NCI-H1417 (cell line): Measurements from ENCODE around the gene CAPN7.
A peak's percentile ranks its signal among the peaks of the same experiment; 100 is the strongest.

ENCODE experiments used
- DNase-seq, 3 experiments: peaks; one replicate each; lab custom pipeline; 2025; lab: John Stamatoyannopoulos, UW

The CAPN7 gene

DNA sequence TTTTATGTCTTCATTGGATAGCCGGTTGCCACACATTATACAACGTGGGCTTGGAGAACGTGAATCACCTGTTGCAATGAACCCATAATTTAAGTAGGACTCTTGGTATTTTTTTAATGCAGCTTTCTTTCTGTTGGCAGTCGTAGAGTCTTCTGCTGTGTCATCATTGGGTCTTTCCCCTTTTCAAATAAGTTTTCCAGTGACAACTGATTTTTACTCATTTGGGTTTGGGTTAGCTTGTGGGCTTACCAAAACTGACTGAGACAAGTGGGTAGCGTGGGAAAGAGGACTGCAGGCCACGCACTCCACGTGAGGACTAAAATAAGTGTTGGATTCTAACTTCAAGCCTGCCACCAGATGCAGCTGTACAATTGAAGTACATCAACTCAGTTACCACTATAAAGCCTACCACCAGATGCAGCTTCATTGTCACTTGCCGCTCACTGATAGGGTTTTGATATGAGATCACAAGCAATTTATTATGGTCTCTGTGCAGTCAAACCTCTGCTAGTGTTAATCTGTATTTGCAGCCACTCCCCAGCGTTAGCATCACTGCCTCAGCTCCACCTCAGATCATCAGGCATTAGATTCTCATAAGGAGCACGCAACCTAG, 6.4 kb upstream of the CAPN7 start:
- no peak for DNase-seq

DNA sequence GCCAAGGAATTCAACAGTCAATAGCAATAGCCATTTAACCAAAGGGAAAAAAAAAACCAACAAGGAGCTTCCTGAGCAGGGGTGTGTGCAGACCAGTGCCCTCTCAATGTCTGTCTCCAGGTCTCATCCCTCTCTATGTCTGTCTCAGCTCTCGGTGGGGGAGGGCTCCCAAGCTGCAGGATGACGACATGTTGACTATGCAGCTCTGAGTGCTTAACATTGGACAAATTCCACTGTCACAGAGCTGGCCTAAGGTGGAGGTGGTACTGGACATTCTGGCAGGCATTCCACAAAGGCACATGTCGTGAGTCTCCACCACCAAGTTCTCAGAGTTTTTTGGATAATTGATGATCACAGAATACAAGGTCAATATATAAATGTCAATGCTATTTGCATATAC, 2.0 kb upstream of the CAPN7 start:
- no peak for DNase-seq

DNA sequence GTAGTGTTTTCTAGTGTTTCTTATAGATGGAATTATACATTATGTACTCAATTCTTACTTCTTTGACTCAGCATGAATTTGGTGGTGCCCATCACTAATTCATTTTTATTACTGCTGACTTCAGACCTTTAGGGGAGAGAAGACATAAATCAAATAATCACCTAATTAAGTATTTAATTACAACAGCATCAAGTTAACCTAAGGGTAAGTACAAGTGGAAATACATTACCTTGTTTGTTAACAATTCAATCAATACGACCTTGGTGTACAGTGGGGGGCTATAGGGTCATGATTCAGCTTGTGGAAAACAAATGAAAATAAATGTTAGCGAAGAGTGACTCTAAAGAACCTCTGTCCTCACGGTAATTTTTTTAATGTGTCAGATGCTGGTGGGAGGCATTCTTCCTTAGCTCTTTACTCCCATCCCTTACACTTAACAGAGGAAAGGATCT, 538 bp upstream of the CAPN7 start:
- no peak for DNase-seq

DNA sequence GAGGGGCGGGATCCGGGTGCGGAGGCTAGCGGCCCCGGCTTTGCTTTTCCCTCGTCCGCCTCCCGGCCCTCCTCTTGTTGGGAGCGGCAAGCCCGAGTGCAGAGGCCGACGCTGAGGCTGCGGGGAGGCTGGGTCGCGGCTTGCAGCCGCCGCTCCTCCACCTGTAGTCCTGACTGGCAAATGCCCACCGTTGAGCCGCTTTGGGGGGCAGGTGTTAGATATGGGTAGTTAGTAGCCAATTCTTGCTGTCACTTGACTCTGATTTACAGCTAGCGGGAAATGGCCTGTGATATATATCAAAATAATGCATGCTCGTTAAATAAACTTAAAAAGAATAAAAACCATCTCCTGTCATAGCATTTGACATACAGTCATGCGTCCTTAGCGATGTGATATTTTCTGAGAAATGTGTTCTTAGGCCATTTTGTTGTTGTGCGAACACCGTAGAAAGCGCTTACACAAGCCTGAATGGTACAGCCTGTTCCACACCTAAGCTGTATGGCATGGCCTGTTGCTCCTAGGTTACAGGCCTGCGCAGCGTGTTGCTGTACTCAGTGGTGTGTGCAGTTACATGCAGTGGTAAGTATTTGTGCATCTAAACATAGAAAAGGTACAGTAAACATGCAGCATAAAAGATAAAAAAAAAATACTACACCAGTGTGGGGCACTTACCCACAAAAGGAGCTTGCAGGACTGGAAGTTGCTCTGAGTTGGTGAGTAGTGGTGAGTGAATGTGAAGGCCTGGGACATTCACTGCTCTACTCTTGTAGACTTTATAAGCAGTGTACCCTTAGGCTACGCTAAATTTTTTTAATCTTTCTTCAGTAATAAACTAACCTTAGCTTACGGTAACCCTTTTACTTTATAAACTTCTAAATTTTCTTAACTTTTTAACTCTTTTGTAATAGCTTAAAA, 873 bp downstream of the CAPN7 start:
- no peak for DNase-seq

DNA sequence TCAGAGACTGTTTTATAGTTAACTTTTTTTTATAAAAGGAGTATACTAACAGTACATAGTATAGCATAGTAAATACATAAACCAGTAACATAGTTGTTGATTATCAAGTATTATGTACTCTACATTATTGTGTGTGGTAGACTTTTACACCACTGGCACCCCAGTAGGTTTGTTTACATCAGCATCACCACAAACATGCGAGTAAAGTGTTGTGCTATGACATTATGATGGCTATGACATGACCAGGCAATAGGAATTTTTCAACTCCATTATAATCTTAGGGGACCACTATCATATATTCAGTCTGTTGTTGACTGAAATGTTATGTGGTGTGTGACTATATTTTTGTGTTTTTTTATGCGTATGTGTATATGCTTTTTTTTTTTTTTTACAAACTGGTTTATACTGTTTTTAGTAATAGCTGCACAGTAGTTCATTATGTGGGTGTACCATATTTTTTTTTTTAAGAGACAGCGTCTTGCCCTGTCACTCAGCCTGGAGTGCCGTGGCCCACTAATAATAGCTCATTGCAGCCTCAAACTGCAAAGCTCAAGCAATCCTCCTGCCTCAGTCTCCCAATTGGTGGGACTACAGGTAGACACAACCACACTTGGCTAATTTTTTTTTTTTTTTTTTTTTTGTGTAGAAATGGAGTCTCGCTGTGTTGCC, 1.9 kb downstream of the CAPN7 start:
- DNase-seq = no peak

DNA sequence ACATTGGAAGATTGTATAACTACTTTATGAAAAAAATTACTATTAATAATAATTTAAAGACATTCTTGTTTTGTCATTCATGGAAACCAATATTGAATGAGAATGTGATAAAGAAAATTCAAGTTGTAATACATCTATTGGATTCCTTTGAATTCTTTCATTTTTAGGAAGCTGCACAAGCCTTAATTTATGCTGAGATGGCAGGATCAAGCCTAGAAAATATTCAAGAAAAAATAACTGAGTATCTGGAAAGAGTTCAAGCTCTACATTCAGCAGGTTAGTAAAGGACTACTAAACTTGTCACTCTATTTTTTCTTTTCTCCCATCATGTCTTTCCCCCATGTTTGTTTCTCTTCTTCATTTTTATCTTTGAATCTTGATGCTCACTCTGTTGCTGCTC, 5.9 kb downstream of the CAPN7 start:
- DNase-seq = no peak

DNA sequence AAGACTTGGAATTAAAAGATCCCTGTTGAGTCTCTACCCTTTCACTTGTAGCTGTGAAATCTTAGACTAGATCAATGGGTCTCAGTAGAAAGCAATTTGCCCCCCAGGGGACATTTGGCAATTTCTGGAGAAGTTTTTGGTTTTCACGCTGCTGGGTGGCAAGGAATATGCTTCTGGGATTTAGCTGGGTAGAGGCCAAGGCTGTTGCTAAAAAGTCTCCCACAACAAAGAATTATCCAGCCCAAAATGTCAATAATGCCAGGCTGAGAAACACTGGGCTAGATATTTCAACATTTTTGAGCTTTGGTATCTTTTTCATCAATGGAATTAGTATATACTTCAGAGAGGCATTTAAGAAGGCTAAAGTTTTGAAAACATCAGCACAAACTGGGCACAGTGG, 8.7 kb downstream of the CAPN7 start:
- DNase-seq = no peak

DNA sequence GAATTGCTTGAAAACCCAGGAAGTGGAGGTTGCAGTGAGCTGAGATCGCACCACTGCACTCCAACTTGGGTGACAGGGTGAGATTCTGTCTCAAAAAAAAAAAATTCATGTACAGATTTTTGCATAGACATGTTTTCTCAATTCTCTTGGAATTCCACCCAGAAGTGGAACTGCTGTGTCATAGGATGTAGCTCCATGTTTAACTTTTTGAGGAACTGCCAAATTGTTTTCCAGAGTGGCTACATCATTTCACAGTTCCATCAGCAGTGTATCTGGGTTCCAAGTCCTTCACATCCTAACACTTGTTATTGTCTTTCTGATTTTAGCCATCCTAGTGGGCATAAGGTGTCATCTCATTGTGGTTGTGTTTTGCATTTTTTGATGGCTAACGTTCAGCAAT, 9.9 kb downstream of the CAPN7 start:
- no peak for DNase-seq

DNA sequence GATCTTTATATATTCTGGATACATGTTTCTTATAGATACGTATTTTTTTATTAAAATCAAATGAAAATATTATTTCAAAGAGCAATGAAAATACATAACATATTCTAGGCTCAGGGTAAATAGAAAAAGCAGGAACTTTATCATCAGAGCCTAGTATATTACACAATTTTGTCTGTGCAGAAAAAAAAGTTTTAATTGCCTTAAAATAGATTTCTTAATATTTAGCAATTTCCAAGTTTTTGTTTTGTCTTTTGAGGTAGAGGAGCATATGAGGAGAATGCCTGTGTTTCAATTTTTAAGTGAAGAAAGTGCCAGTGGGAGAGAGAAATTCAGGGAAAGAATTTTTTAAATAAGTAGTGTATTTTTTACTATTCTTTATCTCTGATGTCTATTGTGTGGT, 10.5 kb downstream of the CAPN7 start:
- DNase-seq = no peak

DNA sequence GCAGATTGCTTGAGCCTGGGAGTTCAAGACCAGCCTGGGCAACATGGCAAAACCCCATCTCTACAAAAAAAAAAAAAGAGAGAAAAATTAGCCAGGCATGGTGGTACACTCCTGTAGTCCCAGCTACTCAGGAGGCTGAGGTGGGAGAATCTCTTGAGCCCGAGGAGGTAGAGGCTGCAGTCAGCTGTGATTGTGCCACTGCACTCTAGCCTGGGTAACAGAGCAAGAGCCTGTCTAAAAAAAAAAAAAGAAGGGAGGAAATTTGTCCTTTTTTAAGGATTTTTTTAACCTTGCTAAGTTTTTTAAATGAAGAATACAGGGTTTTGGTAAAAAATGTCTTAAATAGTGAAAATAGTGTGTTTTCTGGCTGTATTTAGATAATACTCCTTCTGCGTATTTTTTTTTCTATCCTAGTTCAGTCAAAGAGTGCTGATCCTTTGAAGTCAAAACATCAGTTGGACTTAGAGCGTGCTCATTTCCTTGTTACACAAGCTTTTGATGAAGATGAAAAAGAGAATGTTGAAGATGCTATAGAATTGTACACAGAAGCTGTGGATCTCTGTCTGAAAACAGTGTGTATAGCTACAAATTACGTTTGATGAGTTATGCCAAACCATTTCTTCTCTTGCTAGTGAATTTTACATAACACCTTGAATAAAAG, 11.1 kb downstream of the CAPN7 start:
- no peak for DNase-seq

DNA sequence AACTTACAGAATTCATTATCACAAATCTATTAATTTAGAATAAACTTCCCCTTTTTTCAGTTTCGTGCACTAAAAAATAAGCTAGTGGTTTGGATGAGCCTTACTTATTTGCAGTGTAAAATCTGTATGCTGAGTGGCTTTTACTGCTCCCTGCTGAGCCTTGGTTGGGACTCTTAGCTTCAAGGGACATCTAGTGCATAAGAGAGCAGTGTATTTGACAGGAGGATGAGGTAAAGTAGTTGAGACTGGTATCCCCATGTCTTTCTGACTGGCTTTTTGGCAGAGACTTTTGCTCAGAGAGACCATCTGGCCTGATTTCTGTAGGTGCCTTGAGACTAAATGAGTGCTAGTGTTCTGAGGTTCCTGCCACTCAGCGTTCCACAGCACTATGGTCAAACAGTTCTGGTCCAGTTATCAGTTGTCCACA, 11.8 kb downstream of the CAPN7 start:
- no peak for DNase-seq

DNA sequence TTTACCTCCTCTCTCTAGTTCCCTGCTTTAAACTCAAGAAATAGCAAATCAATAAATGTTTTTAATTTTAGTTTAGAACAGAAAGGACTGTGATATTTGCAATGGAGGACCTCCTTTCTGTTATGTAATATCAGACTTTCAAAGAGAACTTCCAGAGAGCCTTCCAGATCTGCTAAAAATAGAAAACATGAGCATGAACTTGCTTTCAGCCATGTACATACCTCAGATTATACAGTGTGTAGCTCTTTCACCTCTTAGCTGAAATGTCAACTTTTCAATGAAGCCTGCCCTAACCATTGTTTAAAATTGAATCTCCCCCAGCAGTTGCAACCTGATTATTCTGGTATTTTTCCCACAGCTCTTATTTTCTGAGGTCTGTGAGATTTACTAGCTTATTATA, 12.6 kb downstream of the CAPN7 start:
- no peak for DNase-seq

DNA sequence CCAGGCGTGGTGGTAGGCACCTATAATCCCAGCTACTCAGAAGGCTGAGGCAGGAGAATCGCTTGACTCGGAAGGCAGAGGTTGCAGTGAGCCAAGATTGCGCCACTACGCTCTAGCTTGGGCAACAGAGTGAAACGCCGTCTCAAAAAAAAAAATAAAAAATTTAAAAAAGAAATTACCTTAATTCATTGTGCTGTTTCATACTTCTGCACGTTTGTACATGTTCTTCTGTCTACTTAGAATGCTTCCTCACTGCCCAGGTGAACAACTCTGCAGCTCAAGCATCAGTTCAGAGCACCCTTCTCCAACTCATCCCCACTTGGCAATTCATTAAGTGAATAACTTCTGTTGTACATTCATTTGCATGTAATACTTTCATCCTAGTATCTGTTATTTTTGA, 14.0 kb downstream of the CAPN7 start:
- no peak for DNase-seq

DNA sequence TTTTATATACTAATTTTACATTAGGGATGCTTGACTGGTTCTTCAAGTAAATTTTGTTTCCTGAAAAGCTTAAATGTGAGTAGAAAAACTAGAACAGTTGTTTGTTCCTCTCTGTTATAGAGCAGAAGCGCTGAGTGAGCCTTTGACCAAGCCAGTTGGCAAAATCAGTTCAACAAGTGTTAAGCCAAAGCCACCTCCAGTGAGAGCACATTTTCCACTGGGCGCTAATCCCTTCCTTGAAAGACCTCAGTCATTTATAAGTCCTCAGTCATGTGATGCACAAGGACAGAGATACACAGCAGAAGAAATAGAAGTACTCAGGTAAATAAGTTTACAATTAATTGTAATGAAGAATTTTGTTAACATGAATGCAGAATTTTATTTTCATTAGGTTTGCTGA, 14.6 kb downstream of the CAPN7 start:
- DNase-seq = no peak

DNA sequence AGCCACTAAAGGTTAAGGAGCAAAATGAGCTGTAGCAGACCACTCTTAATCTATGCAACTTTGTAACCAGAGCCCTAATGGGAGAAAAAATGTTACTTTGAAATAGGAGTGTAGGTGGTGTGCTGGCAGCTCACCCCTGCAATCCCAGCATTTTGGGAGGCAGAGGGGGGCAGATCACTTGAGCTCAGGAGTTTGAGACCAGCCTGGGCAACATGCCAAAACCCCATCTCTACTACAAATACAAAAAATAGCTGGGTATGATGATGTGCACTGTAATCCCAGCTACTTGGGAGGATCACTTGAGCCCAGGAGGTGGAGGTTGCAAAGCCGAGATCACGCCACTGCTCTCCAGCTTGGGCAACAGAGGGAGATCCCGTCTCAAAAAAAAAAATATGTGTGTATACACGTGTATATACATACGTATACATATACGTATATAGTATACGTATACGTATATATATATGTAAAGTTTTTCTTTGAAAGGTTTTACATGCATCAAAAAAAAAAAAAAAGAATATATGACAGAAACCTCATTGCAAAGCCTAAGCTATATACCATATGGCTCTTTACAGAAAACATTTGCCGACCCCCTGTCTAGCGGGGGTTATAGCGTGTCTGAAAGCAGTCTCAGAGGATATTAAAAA, 15.7 kb downstream of the CAPN7 start:
- DNase-seq = no peak

DNA sequence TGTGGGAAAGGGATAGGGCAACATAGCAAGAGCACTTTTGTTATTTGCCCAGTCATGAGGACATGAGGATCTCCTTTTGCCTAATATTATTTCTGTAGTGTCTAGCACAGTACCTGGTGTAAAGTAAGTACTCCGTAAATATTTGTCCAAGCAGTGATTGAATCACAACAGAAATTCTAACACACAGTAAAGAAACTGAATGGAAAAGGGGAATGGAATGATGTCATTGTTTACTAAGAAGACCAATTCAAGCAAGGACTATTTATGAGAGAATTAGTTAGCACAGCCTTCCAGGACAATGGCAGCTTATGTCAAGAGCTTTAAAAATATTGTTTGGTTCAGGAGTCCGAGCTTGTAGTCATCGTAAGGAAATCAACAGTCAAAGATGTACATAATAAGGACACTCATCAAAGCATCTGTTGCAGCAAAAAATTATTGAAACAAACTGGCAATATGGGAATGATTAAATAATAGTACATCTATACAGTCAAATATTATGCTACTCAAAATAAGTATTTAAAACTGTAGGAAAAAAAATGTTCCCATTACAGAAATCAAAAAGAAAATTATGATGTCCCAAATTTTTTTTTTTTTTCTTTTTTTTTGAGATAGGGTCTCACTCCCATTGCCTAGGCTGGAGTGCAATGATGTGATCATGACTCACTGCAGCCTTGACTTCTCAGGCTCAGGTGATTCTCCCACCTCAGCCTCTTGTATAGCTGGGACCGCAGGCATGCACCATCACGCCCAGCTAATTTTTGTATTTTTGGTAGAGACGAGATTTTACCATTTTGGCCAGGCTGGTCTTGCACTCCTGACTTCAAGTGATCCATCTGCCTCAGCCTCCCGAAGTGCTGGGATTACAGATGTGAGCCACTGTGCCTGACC, 17.9 kb downstream of the CAPN7 start:
- DNase-seq = peak in 1 of 3 experiments; percentile 35

DNA sequence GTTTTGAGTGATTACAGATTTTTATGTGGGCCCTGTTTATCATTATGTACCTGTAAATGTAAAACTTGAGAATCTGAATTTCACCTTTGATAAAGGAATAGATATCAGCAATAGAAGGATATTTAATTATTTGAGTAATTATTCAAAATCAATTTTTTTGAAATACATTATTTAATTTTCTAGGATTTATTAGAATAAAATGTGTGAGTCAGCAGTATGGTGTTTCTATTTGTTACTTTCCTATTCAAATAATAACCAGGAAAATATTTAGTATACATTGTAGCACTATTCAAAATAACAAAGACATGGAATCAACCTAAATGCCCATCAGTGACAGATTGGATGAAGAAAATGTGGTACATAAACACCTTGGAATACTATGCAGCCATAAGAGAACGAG, 22.1 kb downstream of the CAPN7 start:
- no peak for DNase-seq

DNA sequence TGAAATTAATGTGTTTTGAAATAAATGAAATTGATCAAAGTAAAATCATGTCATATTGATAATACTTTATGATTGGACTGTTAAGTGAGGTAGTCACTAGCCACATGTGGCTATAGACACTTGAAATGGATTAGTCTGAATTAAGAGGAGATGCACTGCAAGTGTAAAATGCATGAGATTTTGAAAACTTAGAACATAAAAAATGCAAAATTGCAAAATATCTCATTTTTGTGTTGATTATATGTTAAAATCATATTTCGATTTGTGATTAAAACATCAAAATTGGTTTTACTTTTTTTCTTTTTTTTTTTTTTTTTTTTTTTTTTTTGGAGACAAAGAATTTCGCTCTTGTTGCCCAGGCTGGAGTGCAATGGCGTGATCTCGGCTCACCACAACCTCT, 23.2 kb downstream of the CAPN7 start:
- no peak for DNase-seq

DNA sequence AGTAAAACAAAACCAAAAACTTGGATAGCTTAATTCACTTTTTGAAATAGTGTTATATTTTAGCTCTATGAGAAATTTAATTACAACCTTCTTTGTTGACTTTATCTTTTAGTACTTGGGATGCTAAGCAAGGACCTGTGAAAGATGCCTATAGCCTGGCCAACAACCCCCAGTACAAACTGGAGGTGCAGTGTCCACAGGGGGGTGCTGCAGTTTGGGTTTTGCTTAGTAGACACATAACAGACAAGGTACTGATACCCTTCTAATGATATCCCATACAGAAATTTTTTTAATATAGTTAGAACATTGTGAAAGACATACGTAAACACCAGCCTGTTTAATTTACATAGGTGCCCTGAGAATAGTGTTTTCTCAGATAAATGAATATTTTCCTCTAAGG, 35.3 kb downstream of the CAPN7 start:
- peak in 1 of 3 experiments; percentile 26 for DNase-seq

DNA sequence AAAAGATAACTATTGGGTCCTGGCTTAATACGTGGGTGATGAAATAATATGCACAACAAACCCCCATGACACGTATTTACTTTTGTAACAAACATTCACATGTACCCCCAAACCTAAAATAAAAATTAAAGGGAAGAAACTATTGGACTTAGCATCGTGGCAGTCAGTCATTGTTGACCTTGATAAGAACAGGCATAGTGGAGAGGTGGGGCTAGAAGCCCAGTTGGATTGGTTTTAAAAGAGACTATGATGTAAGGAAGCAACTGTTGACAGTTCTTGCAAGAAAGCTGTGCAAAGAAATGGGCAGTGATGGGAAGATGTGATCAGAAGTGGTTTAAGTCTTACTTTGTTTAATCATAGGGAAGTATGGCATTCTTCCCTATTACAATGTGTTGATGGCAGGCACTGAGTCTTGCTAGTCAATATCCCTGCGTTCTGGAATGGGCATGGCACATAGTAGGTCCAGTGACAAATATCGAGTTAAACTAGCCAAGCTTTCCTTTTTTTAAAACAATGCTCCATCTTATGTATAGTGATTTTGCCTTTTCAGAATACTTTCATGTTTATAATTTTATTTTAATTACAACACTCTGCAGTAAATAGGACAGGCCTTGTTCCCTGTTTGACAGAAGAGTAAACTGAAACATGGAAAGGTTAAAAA, 37.9 kb downstream of the CAPN7 start:
- no peak for DNase-seq
